Heart left ventricle (tissue), 13 donors: ENCODE data around the gene SLC8A3.

Experiments used
- CTCF ChIP-seq, 12 donors: fragments of 200-600 bp; sonication (generic) in 4 of 12; IDR thresholded peaks; one replicate each; pipeline versions ENCODE4 v1.5.0 to v1.8.0; 2018 to 2022; ENCODE audit warnings: antibody characterized with exemption in 12 of 12, mild to moderate bottlenecking in 5 of 12
- POLR2A ChIP-seq, 2 donors: fragments of 450-650 bp; IDR thresholded peaks; one replicate each; pipeline ENCODE4 v1.6.1; 2017; ENCODE audit warnings: antibody characterized with exemption in 2 of 2, mild to moderate bottlenecking in 2 of 2, moderate library complexity in 2 of 2
- donor health status: ischemic (EF 13 %, LVEDD 7.1; RV severe dilation, severe dysfunction).
- donor health status: DM: no; HTN: yes; CAD: no.
- donor health status: DM: no; HTN: no; CAD: no.
- donor health status: ischemic (EF 25% LVEDD 6.9; RV normal size, moderate dysfunction).
- donor health status: ischemic (EF 25% LVEDD 5.7; RV mildly dilated, moderate dysfunction).
- donor health status: ischemic (EF 35%, LVEDD 5.7; RV mildly dilated, moderate dysfunction).
- donor health status: nonischemic (EF 11% LVEDD 7.7; RV severe dilation, severe dysfunction).
- donor health status: DM: yes; HTN: yes; CAD: no.
- donor health status: PGD.
- donor health status: ischemic (EF 29% LVEDD 5.4; RV normal size, mild dysfunction).
- donor health status: nonischemic (EF 23%, LVEDD 6.1; RV moderate dilation, normal function).

- no peak for TF ChIP-seq CTCF (IDR thresholded peaks at IDR 0.05)
- no peak for TF ChIP-seq POLR2A (IDR thresholded peaks at IDR 0.05)
These were observed 17.0 kb downstream of the SLC8A3 start for GRCh38 chr14:70171726-70172125.
